ENCODE measurements around the gene LINC00305.

The LINC00305 gene

GRCh38 chr18:64091526-64091925 lies 57.4 kb downstream of the LINC00305 start:
- no peak overlapping the region for H3K4me3 ChIP-seq (ENCODE audit: low read depth, low read length)
- TF ChIP-seq POLR2A (IDR thresholded peaks at IDR 0.05; ENCODE audit: extremely low read depth, insufficient read length): no peak
- no peak for TF ChIP-seq MAX (IDR thresholded peaks at IDR 0.05; ENCODE audit: low read depth, low read length)
- TF ChIP-seq MYC (IDR thresholded peaks at IDR 0.05; ENCODE audit: low read depth, low read length): no peak
- no peak for TF ChIP-seq CTCF (IDR thresholded peaks at IDR 0.05; ENCODE audit: low read depth, low read length)
- DNase-seq (ENCODE audit: low read depth): no peak

- no peak overlapping the region for H3K4me3 ChIP-seq (ENCODE audit: low read depth, low read length)
- TF ChIP-seq MYC (IDR thresholded peaks at IDR 0.05; ENCODE audit: low read depth, low read length) (no peak), POLR2A (IDR thresholded peaks at IDR 0.05; ENCODE audit: extremely low read depth, insufficient read length) (no peak), MAX (IDR thresholded peaks at IDR 0.05; ENCODE audit: low read depth, low read length) (no peak), CTCF (IDR thresholded peaks at IDR 0.05; ENCODE audit: low read depth, low read length) (no peak)
- no peak for DNase-seq (ENCODE audit: low read depth)
These were observed 58.0 kb downstream of the LINC00305 start for GRCh38 chr18:64090876-64091275.

- TF ChIP-seq MYC (IDR thresholded peaks at IDR 0.05; ENCODE audit: low read depth, low read length): no peak
- TF ChIP-seq MAX (IDR thresholded peaks at IDR 0.05; ENCODE audit: low read depth, low read length): no peak
- no peak for TF ChIP-seq CTCF (IDR thresholded peaks at IDR 0.05; ENCODE audit: low read depth, low read length)
- TF ChIP-seq POLR2A (IDR thresholded peaks at IDR 0.05; ENCODE audit: extremely low read depth, insufficient read length): no peak
- H3K4me3 ChIP-seq (ENCODE audit: low read depth, low read length): no peak overlapping the region
- DNase-seq (ENCODE audit: low read depth): no peak
These were observed 65.0 kb downstream of the LINC00305 start for GRCh38 chr18:64083916-64084315.

GRCh38 chr18:64082513-64082912 lies 66.4 kb downstream of the LINC00305 start:
- TF ChIP-seq MAX (IDR thresholded peaks at IDR 0.05; ENCODE audit: low read depth, low read length): no peak
- TF ChIP-seq CTCF (IDR thresholded peaks at IDR 0.05; ENCODE audit: low read depth, low read length): no peak
- no peak for TF ChIP-seq MYC (IDR thresholded peaks at IDR 0.05; ENCODE audit: low read depth, low read length)
- TF ChIP-seq POLR2A (IDR thresholded peaks at IDR 0.05; ENCODE audit: extremely low read depth, insufficient read length): no peak

GRCh38 chr18:64082054-64082453 lies 66.8 kb downstream of the LINC00305 start:
- TF ChIP-seq CTCF (IDR thresholded peaks at IDR 0.05; ENCODE audit: low read depth, low read length) (no peak), POLR2A (IDR thresholded peaks at IDR 0.05; ENCODE audit: extremely low read depth, insufficient read length) (no peak), MAX (IDR thresholded peaks at IDR 0.05; ENCODE audit: low read depth, low read length) (no peak), MYC (IDR thresholded peaks at IDR 0.05; ENCODE audit: low read depth, low read length) (no peak)
- no peak for DNase-seq (ENCODE audit: low read depth)
- H3K4me3 ChIP-seq (ENCODE audit: low read depth, low read length): no peak overlapping the region

More at GRCh38 chr18:64082513-64082912, 66.4 kb downstream of the LINC00305 start:
- no peak for DNase-seq (ENCODE audit: low read depth)
- H3K4me3 ChIP-seq (ENCODE audit: low read depth, low read length): no peak overlapping the region

GRCh38 chr18:64073971-64074370 lies 74.9 kb downstream of the LINC00305 start:
- H3K4me3 ChIP-seq (ENCODE audit: low read depth, low read length): no peak overlapping the region
- no peak for TF ChIP-seq CTCF (IDR thresholded peaks at IDR 0.05; ENCODE audit: low read depth, low read length)
- TF ChIP-seq POLR2A (IDR thresholded peaks at IDR 0.05; ENCODE audit: extremely low read depth, insufficient read length): no peak
- TF ChIP-seq MYC (IDR thresholded peaks at IDR 0.05; ENCODE audit: low read depth, low read length): no peak
- no peak for DNase-seq (ENCODE audit: low read depth)

Data from NB4 (cell line).